ENCODE results near the gene TIGD6. TPM values are rescaled to one million over a fixed set of nuclear protein-coding genes. Genes with fewer than 3 reads are reported as not detected.

TIGD6 gene
- total and polyA plus RNA-seq, 2 experiments from 2014 or later: 1.4 to 2.1 TPM

GRCh38 chr5:150009671-150010387 lies 9.4 kb upstream of the TIGD6 start (continued):
- TF ChIP-seq ZNF462 (CRISPR knock-in tag; IDR thresholded peaks at IDR 0.05) (no peak), REST (IDR thresholded peaks at IDR 0.05; ENCODE audit: unreplicated experiment) (no peak), STAT1 (IDR thresholded peaks at IDR 0.05; ENCODE audit: unreplicated experiment) (no peak)

- no peaks in the 10 kb centered on the region; the same call in 1 of the 2 replicates for H3K4me1 ChIP-seq (ENCODE audit: insufficient read depth)
- peaks cover 28% of the 10 kb centered on the region for H4K20me1 ChIP-seq (replicated peaks; ENCODE audit: insufficient read depth)
- no peak overlapping the region for H3K4me3 ChIP-seq
- no peak for DNase-seq (ENCODE audit: low spot score)
- H3K27ac Mint-ChIP-seq: no peak overlapping the region
- peaks cover 21% of the 10 kb centered on the region for H3K36me3 ChIP-seq (ENCODE audit: insufficient read depth)
- H3K27me3 ChIP-seq (ENCODE audit: insufficient read depth): no peaks in the 10 kb centered on the region
- H3K4me1 Mint-ChIP-seq: peaks cover 4% of the 10 kb centered on the region; the same call in 2 of the 3 replicates
- no peak overlapping the region for H3K4me2 ChIP-seq
- no peaks in the 10 kb centered on the region for H3K9me3 Mint-ChIP-seq
- peaks cover 48% of the 10 kb centered on the region for H3K36me3 Mint-ChIP-seq (ENCODE audit: low read depth)
- no peak overlapping the region for H3K4me3 Mint-ChIP-seq
- no peak overlapping the region for H2AFZ ChIP-seq
- no peak overlapping the region for H3K27ac ChIP-seq (ENCODE audit: low read depth)
- ATAC-seq: no peak
- H3K79me2 ChIP-seq (replicated peaks; ENCODE audit: insufficient read depth): peaks cover 55% of the 10 kb centered on the region
- H3F3A ChIP-seq (replicated peaks; ENCODE audit: low read depth): no peaks in the 10 kb centered on the region
- H3K9me2 ChIP-seq (ENCODE audit: insufficient read depth): no peaks in the 10 kb centered on the region
- peaks cover 3% of the 10 kb centered on the region for H3K27me3 Mint-ChIP-seq (ENCODE audit: insufficient read depth, low read depth, poor library complexity)
- TF ChIP-seq EZH2 (IDR thresholded peaks at IDR 0.05; ENCODE audit: low read depth, unreplicated experiment): no peak
- TF ChIP-seq NANOG (IDR thresholded peaks at IDR 0.05; ENCODE audit: borderline replicate concordance): no peak
- TF ChIP-seq ETS1 (IDR thresholded peaks at IDR 0.05): no peak
- TF ChIP-seq CREB1 (CRISPR knock-in tag; IDR thresholded peaks at IDR 0.05; ENCODE audit: low read depth): no peak
- no peak for TF ChIP-seq ZNF114 (CRISPR knock-in tag; IDR thresholded peaks at IDR 0.05)
- TF ChIP-seq ZNF331 (CRISPR knock-in tag; IDR thresholded peaks at IDR 0.05; ENCODE audit: low read depth): no peak
- no peak for TF ChIP-seq EZH2phosphoT487 (IDR thresholded peaks at IDR 0.05; ENCODE audit: unreplicated experiment)
- TF ChIP-seq REST (IDR thresholded peaks at IDR 0.05; ENCODE audit: unreplicated experiment): no peak
Observed at GRCh38 chr5:150007050-150007449, 6.6 kb upstream of the TIGD6 start.

All from GM23338 (cell line).